Measurements from ENCODE around the gene PAQR9.

Gene PAQR9

DNA sequence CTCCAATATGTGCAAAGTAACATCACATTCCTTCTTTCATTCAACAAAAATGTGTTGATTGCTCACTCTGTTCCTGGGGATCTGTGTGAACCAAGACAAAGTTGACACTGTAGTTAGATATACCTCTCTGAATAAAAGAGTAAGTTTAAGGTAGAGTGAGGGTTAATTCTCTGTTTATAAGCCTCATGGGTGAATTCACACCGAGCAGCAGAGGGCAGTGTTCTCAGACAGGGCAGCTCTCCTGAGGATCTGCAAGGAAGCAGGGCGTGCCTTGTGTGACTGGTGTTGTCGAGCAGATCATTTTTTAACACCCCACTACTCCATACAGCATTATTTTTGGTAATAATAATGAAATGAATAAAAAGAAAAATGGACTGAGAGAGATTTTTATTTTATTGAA is 34.4 kb downstream of the PAQR9 start:
- Histone ChIP-seq H3K9ac (ENCODE audit: low read depth in 1 of 2, low read length in 2 of 2) (no peak overlapping the region), H3K27me3 (ENCODE audit: control insufficient read depth in 1 of 2, insufficient read depth in 2 of 2, low read length in 2 of 2) (no peaks in the 10 kb centered on the region), H3K4me1 (ENCODE audit: control insufficient read depth in 1 of 2, insufficient read depth in 2 of 2, low read length in 2 of 2) (no peaks in the 10 kb centered on the region), H3K36me3 (ENCODE audit: control insufficient read depth in 1 of 2, insufficient read depth in 2 of 2, low read length in 2 of 2) (no peaks in the 10 kb centered on the region), H3K27ac (ENCODE audit: low read depth, low read length) (no peak overlapping the region), H3K9me3 (ENCODE audit: control insufficient read depth in 1 of 2, low read length in 2 of 2) (no peaks in the 10 kb centered on the region), H3K4me3 (ENCODE audit: low read depth in 1 of 2, low read length in 2 of 2) (no peak overlapping the region)

DNA sequence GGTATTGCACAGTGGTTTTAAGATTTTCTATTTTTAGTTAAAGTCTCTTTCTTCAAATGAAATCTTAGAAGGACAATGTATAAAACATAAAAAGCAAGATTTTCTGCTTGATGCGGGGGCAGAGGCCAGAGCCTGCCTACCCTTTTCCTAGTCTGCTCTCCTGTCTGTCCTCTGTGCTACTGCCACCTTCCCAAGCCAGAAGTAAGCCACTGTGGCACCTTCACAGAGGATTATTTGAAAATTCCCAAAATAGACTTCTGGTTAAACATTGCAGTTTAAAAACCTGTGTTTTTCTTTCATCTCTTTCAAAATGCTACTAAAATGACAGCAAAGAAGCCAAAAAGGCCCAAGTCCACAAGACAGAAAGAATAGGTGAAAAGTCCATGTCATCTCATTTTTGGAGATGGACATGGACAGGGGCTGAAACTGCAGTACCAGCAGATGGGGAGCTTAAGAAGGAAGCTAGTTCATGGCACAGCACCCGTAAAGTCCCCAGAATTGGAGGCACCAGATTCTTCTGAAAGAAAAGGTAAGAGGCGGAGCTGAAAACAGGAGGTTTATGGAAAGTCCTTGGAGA is 37.0 kb downstream of the PAQR9 start:
- H3K27me3 ChIP-seq (ENCODE audit: control insufficient read depth in 1 of 2, insufficient read depth in 2 of 2, low read length in 2 of 2): no peaks in the 10 kb centered on the region
- H3K4me3 ChIP-seq (ENCODE audit: low read depth in 1 of 2, low read length in 2 of 2): no peak overlapping the region

DNA sequence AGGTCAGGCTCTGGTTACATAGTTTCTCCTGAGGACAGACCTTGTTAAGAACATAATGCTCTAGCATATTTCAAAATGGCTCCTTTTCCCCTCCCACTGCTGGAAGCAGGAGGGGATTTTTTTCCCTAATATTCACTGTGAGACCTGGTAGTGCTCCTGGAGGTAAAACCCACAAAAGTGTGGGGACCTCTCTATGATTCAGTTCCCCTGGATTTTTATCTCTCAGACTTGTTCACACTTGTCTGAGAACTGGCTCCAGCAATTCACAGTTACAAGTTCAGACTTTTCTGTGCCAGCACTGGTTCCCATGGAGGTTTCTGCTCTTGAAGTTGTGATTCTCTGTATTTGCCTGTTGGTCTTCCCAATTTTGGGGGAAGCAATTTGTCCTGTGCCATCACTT is 38.3 kb downstream of the PAQR9 start:
- Histone ChIP-seq H3K4me3 (ENCODE audit: low read depth in 1 of 2, low read length in 2 of 2) (no peak overlapping the region), H3K36me3 (ENCODE audit: control insufficient read depth in 1 of 2, insufficient read depth in 2 of 2, low read length in 2 of 2) (no peaks in the 10 kb centered on the region), H3K9me3 (ENCODE audit: control insufficient read depth in 1 of 2, low read length in 2 of 2) (peaks cover 0 to 4% of the 10 kb centered on the region in 2 donors), H3K27ac (ENCODE audit: low read depth, low read length) (no peak overlapping the region), H3K4me1 (ENCODE audit: control insufficient read depth in 1 of 2, insufficient read depth in 2 of 2, low read length in 2 of 2) (no peaks in the 10 kb centered on the region), H3K27me3 (ENCODE audit: control insufficient read depth in 1 of 2, insufficient read depth in 2 of 2, low read length in 2 of 2) (no peaks in the 10 kb centered on the region), H3K9ac (ENCODE audit: low read depth in 1 of 2, low read length in 2 of 2) (no peak overlapping the region)

More for the DNA sequence above, 37.0 kb downstream of the PAQR9 start:
- Histone ChIP-seq H3K36me3 (ENCODE audit: control insufficient read depth in 1 of 2, insufficient read depth in 2 of 2, low read length in 2 of 2) (no peaks in the 10 kb centered on the region), H3K9ac (ENCODE audit: low read depth in 1 of 2, low read length in 2 of 2) (no peak overlapping the region), H3K27ac (ENCODE audit: low read depth, low read length) (no peak overlapping the region), H3K4me1 (ENCODE audit: control insufficient read depth in 1 of 2, insufficient read depth in 2 of 2, low read length in 2 of 2) (no peaks in the 10 kb centered on the region), H3K9me3 (ENCODE audit: control insufficient read depth in 1 of 2, low read length in 2 of 2) (peaks cover 0 to 4% of the 10 kb centered on the region in 2 donors)

DNA sequence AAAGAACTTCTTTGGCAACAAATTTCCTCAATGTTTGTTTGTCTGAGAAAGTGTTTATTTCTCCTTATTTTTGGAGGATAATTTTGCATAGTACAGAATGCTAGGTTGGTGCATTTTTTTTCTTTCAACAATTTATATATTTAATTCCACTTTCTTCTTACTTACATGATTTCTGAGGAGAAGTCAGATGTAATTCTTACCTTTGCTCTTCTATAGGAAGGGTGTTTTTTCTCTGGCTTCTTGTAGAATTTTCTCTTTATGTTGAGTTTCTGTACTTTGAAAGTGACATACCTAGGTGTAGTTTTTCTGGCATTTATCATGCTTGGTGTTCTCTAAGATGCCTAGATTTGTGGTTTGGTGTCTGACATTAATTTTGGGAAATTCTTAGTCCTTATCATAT is 39.8 kb downstream of the PAQR9 start:
- Histone ChIP-seq H3K4me1 (ENCODE audit: control insufficient read depth in 1 of 2, insufficient read depth in 2 of 2, low read length in 2 of 2) (no peaks in the 10 kb centered on the region), H3K27me3 (ENCODE audit: control insufficient read depth in 1 of 2, insufficient read depth in 2 of 2, low read length in 2 of 2) (no peaks in the 10 kb centered on the region), H3K4me3 (ENCODE audit: low read depth in 1 of 2, low read length in 2 of 2) (no peak overlapping the region), H3K27ac (ENCODE audit: low read depth, low read length) (no peak overlapping the region), H3K9ac (ENCODE audit: low read depth in 1 of 2, low read length in 2 of 2) (no peak overlapping the region), H3K36me3 (ENCODE audit: control insufficient read depth in 1 of 2, insufficient read depth in 2 of 2, low read length in 2 of 2) (no peaks in the 10 kb centered on the region), H3K9me3 (ENCODE audit: control insufficient read depth in 1 of 2, low read length in 2 of 2) (peaks cover 0 to 4% of the 10 kb centered on the region in 2 donors)

DNA sequence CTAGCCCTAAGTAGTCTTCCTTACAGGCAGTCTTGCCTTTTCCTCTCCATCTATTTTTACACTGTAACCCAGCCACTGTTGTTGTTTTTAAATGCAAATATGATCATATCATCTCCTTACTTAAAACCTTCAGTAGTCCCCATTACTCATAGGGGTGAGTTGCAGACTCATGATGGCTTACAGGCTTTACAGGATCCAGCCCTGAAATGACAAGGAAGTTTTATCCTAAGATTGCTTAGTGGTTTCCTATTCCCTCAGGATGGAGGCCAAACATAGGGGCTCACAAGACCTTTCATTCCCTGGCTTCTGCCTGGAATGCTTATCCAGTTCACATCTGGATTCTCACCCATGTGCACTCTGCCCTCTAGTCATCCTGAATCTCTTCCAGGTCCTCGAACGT is 46.9 kb downstream of the PAQR9 start:
- H3K4me3 ChIP-seq (ENCODE audit: low read depth in 1 of 2, low read length in 2 of 2): no peak overlapping the region
- no peaks in the 10 kb centered on the region for H3K9me3 ChIP-seq (ENCODE audit: control insufficient read depth in 1 of 2, low read length in 2 of 2)
- no peak overlapping the region for H3K27ac ChIP-seq (ENCODE audit: low read depth, low read length)
- no peaks in the 10 kb centered on the region for H3K36me3 ChIP-seq (ENCODE audit: control insufficient read depth in 1 of 2, insufficient read depth in 2 of 2, low read length in 2 of 2)
- H3K4me1 ChIP-seq (ENCODE audit: control insufficient read depth in 1 of 2, insufficient read depth in 2 of 2, low read length in 2 of 2): no peaks in the 10 kb centered on the region
- no peak overlapping the region for H3K9ac ChIP-seq (ENCODE audit: low read depth in 1 of 2, low read length in 2 of 2)
- peaks cover 0 to 3% of the 10 kb centered on the region in 2 donors for H3K27me3 ChIP-seq (ENCODE audit: control insufficient read depth in 1 of 2, insufficient read depth in 2 of 2, low read length in 2 of 2)

DNA sequence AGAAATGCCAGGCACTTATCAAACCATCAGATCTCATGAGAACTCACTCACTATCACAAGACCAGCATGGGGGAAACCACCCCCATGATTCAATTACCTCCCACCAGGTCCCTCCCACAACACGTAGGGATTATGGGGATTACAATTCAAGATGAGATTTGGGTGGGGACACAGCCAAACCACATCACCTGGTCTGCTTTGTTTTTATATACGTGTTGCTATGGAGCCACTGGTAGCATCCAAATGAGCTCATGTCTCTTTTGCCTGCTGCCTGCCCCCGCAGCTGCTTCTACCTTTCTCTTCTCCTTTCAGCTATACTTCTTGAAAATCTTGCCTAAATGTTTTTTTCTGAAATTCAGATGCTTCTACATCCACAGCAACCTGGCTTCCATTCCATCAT is 47.8 kb downstream of the PAQR9 start:
- peaks cover 0 to 3% of the 10 kb centered on the region in 2 donors for H3K27me3 ChIP-seq (ENCODE audit: control insufficient read depth in 1 of 2, insufficient read depth in 2 of 2, low read length in 2 of 2)
- H3K27ac ChIP-seq (ENCODE audit: low read depth, low read length): no peak overlapping the region
- no peak overlapping the region for H3K9ac ChIP-seq (ENCODE audit: low read depth in 1 of 2, low read length in 2 of 2)
- H3K36me3 ChIP-seq (ENCODE audit: control insufficient read depth in 1 of 2, insufficient read depth in 2 of 2, low read length in 2 of 2): no peaks in the 10 kb centered on the region
- H3K4me1 ChIP-seq (ENCODE audit: control insufficient read depth in 1 of 2, insufficient read depth in 2 of 2, low read length in 2 of 2): no peaks in the 10 kb centered on the region
- no peaks in the 10 kb centered on the region for H3K9me3 ChIP-seq (ENCODE audit: control insufficient read depth in 1 of 2, low read length in 2 of 2)
- no peak overlapping the region for H3K4me3 ChIP-seq (ENCODE audit: low read depth in 1 of 2, low read length in 2 of 2)

DNA sequence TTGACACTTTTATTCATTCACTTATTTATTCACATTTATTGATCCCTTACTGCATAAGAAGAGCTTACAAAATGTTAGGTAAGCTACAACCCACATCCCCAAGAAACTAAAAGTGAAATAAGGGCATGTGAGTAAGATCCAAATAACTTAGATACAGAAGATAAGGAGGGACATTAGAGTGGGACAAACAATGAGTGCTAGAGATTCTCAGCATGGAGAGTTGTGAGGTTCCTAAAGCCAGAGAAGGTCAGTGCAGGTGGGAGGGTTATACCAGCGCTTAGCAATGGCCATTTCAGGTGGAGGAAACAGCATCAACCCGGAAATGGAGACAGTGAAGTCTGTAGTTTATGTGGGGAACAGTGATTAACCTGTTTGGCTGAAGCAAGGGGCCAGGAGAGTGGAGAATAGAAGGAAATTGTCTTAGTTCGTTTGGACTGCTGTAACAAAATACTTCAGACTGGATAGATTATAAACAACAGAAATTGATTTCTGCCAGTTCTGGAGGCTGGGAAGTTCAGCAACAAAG is 49.1 kb downstream of the PAQR9 start:
- H3K27ac ChIP-seq (ENCODE audit: low read depth, low read length): no peak overlapping the region
- peaks cover 0 to 3% of the 10 kb centered on the region in 2 donors for H3K27me3 ChIP-seq (ENCODE audit: control insufficient read depth in 1 of 2, insufficient read depth in 2 of 2, low read length in 2 of 2)
- H3K9ac ChIP-seq (ENCODE audit: low read depth in 1 of 2, low read length in 2 of 2): no peak overlapping the region
- no peaks in the 10 kb centered on the region for H3K4me1 ChIP-seq (ENCODE audit: control insufficient read depth in 1 of 2, insufficient read depth in 2 of 2, low read length in 2 of 2)
- H3K36me3 ChIP-seq (ENCODE audit: control insufficient read depth in 1 of 2, insufficient read depth in 2 of 2, low read length in 2 of 2): no peaks in the 10 kb centered on the region
- no peaks in the 10 kb centered on the region for H3K9me3 ChIP-seq (ENCODE audit: control insufficient read depth in 1 of 2, low read length in 2 of 2)
- no peak overlapping the region for H3K4me3 ChIP-seq (ENCODE audit: low read depth in 1 of 2, low read length in 2 of 2)

DNA sequence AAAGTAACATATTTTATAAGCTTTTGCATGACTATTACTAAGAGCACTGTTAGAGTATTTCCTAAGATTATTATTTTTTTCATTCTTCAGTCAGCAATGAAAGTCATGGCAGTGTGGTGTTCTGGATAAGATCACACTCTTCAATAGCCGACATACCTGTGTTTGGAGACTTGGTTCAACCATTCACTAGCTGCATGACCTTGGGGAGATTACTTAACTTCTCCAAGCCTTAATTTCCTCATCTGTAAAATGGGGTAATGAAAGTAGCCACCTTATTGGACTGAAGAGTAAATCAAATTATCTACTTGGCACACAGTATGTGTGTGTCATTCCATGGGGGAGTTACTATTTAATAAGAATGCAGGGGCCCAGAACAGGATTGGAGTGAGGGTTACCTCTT is 50.0 kb downstream of the PAQR9 start:
- Histone ChIP-seq H3K27me3 (ENCODE audit: control insufficient read depth in 1 of 2, insufficient read depth in 2 of 2, low read length in 2 of 2) (peaks cover 0 to 3% of the 10 kb centered on the region in 2 donors), H3K4me3 (ENCODE audit: low read depth in 1 of 2, low read length in 2 of 2) (no peak overlapping the region), H3K4me1 (ENCODE audit: control insufficient read depth in 1 of 2, insufficient read depth in 2 of 2, low read length in 2 of 2) (no peaks in the 10 kb centered on the region), H3K9me3 (ENCODE audit: control insufficient read depth in 1 of 2, low read length in 2 of 2) (no peaks in the 10 kb centered on the region), H3K27ac (ENCODE audit: low read depth, low read length) (no peak overlapping the region), H3K9ac (ENCODE audit: low read depth in 1 of 2, low read length in 2 of 2) (no peak overlapping the region), H3K36me3 (ENCODE audit: control insufficient read depth in 1 of 2, insufficient read depth in 2 of 2, low read length in 2 of 2) (no peaks in the 10 kb centered on the region)

DNA sequence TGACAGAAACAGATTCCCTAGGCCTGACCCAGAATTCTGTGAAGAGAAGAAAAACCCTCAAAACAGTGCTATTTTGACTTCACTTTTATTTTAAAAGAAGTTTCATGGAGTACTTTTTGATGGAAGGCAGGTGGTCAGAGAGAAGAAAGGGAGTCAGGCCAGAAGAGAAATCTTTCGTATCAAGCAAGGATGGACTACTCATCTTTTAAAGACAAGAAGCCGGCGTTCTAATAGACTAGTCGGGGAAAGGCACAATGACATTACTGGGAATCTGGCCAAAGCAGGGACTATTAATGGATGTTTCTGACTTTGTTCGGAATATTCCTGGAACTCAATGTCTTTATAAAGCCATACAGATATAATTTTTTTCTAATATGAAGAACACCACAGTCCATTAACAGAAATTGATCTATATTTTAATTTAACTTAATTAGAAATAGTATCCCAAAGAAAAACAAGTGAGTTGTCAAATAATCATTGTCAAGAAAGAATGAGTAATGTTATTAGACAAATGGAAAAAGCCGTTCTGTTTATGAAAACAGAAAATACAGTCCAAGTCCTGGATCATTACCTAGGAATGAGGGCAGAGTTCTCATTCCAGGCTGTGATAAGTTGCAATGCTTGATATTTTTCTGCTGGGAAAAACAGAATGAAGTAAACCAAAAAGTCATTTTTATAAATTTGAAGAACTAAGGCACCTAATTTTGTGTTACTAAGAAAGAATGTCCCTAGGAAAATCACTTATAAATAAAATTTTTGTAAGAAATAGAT is 50.9 kb downstream of the PAQR9 start:
- Histone ChIP-seq H3K27me3 (ENCODE audit: control insufficient read depth in 1 of 2, insufficient read depth in 2 of 2, low read length in 2 of 2) (peaks cover 0 to 3% of the 10 kb centered on the region in 2 donors), H3K36me3 (ENCODE audit: control insufficient read depth in 1 of 2, insufficient read depth in 2 of 2, low read length in 2 of 2) (no peaks in the 10 kb centered on the region), H3K4me1 (ENCODE audit: control insufficient read depth in 1 of 2, insufficient read depth in 2 of 2, low read length in 2 of 2) (no peaks in the 10 kb centered on the region), H3K9ac (ENCODE audit: low read depth in 1 of 2, low read length in 2 of 2) (no peak overlapping the region), H3K27ac (ENCODE audit: low read depth, low read length) (no peak overlapping the region), H3K4me3 (ENCODE audit: low read depth in 1 of 2, low read length in 2 of 2) (no peak overlapping the region), H3K9me3 (ENCODE audit: control insufficient read depth in 1 of 2, low read length in 2 of 2) (no peaks in the 10 kb centered on the region)
